Measurements from ENCODE around the gene KIF15.

GRCh38 chr3:44832965-44833364, 71.4 kb downstream of the KIF15 start:
- TF ChIP-seq CTCF (IDR thresholded peaks at IDR 0.05) (no peak), POLR2A (IDR thresholded peaks at IDR 0.05) (no peak), EP300 (IDR thresholded peaks at IDR 0.05) (no peak)

Measured in stomach (tissue), 4 donors.